ENCODE measurements around the gene PLEKHA4.
"Not testable (repeated sequence)": the region's sequence is repeated elsewhere in the genome, so short reads cannot be mapped to it uniquely, and the experiment has no call there.

PLEKHA4 gene

DNA sequence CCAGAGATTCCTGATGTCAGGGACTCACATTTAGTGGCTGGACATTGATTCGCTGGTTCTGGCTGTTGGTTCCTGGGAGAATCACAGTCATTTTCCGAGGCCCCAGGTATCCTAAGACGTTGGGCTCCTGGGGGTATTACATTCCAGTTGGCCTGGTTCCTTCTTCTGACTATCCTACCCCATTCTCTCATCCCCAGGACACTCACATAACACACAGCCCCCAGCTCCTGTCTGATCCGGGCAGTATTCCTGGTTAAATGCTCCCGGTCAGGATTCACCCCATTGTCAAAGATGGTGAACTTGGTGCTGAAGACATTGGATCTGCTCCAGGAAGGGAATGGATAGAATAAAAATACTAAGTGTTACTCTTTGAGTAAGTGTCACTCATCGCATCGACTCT lies 15.3 kb upstream of the PLEKHA4 start:
- no peak for DNase-seq

DNA sequence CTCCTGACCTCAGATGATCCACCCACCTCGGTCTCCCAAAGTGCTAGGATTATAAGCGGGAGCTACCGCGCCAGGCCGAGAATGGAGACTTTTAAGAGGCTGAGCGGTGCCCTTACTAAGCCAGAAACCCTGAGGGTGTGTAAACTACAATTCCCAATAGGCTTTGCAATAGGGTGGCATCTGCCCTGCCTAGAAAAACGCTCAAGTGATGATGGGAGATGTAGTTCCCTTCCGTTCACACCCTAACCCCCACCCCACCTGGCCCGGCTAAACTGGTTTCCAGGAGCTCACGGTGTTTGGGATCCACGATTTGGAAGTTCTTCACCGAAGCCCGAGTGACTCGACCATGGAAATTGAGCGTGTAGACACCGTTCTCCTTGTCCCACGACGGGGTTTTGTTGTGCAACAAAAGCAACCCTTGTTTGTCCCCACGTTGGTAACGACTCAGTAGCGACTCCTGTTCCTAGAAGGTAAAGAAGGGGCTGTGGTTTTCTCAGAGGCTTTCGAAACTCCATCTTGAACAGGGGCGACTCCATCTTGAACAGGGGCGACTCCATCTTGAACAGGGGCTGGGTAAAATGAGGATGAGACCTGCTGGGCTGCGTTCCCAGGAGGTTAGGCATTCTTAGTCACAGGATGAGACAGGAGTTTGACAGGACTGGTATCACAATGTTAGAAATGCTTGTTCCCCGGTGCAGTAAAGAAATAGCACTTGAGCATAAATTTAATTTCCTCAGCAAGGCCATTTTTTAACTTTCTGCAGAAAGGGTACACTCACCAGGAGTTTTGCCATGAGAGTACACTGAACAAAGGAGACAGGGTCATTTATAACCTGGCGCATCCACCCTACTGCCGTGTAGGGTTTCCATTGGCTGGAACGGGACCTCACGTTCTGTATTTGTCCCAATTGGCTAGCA lies 13.6 kb upstream of the PLEKHA4 start:
- no peak for DNase-seq

DNA sequence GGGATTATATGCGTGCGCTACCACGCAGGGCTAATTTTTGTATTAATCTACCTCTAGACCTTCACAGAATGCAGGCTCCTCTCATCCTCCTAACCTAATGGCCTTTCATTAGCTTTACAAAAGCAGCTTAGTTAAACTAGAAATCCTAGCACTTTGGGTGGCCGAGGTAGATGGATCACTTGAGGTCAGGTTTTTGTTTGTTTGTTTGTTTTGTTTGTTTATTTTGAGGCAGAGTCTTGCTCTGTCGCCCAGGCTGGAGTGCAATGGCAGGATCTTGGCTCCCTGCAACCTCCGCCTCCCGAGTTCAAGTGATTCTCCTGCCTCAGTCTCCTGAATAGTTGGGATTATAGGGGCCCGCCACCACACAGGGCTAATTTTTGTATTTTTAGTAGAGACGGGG lies 11.3 kb upstream of the PLEKHA4 start:
- not testable (repeated sequence) for DNase-seq

DNA sequence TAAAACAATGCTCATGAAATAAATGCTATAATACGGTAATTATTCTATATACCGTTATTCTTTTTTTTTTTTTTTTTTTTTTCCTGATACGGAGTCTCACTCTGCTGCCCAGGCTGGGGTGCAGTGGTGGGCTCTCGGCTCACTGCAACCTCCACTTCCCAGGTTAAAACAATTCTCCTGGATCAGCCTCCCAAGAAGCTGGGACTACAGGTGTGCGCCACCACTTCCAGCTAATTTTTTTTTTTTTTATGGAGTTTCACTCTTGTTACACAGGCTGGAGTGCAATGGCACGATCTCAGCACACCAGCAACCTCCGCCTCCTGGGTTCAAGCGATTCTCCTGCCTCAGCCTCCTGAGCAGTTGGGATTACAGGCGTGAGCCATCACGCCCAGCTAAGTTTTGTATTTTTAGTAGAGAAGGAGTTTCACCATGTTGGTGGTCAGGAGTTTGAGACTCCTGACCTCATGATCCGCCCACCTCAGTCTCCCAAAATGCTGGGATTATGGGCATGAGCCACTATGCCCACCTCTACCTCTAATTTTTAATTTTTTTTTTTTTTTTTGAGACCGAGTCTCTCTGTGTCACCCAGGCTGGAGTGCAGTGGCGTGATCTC lies 10.7 kb upstream of the PLEKHA4 start:
- DNase-seq: no peak

DNA sequence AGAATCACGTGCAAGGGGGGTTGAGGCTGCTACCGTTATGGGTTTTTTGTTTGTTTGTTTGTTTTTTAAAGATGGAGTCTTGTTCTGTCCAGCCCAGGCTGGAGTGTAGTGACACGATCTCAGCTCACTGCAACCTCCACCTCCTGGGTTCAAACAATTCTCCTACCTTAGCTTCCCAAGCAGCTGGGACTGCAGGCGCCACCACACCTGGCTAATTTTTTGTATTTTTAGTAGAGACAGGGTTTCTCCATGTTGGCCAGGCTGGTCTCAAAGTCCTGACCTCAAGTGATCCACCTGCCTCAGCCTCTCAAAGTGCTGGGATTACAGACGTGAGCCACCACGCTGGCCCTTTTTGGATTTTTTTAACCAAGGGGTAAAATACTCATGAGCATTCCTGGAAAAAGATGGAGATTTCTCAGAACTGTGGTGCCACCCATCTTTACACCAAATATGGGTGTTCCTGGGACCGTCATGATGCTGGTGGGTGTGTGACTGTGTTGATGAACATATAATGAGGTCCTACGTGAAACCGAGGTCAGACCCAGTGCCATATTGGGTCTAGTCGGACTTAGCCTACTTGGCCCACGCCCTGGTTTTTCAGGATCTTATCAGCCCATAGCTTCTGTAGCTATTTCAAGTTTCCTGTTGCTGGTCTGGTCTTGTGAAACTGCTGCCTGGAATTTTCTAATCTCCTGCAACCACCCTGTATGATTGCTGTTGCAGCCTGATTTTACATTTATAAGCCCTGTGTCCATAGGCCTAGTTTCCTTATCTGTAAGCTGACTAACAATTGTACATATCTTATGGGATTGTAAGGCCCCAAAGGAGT lies 10.0 kb upstream of the PLEKHA4 start:
- DNase-seq: no peak

DNA sequence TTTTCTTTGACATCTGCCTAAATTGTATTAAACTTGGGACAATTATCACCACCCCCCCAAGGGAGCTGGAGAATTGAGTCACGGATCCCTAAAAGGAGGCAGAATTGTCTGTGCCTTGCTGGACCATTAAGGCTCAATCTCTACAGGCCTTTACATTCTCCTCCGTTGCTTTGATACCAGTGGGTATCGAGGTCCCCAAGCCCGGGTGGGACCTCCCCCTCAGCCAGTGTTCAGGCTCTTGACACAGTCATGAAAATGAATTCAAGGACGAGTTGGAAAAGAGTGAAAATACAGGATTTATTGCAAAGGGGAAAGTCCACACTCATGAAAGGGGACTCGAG lies 9.4 kb upstream of the PLEKHA4 start:
- no peak for DNase-seq

DNA sequence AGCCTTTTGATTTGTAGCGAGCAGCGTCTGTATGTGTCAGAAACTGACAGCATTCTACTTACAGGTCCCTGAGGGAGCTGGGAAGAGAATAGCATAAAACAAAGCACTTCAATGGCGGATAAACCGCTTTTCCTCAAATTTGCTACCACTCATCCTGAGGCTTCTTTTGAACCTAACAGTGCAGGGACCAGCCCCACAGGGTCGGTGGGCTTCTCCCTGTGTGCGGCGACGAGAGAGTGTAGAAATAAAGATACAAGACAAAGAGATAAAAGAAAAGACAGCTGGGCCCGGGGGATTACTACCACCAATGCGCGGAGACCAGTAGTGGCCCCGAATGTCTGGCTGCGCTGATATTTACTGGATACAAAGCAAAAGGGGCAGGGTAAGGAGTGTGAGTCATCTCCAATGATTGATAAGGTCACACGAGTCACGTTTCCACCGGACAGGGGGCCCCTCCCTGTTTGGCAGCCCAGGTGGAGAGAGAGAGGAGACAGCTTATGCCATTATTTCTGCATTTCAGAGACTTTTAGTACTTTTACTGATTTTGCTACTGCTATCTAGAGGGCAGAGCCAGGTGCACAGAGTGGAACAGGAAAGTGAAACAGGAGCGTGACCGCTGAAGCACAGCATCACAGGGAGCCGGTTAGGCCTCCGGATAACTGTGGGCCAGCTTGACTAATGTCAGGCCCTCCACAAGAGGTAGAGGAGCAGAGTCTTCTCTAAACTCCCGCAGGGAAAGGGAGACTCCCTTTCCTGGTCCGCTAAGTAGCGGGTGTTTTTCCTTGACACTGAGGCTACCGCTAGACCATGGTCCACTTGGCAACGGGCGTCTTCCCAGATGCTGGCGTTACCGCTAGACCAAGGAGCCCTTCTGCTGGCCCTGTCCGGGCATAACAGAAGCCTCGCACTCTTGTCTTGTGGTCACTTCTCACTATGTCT lies 7.9 kb upstream of the PLEKHA4 start:
- peak; percentile 35 for DNase-seq

DNA sequence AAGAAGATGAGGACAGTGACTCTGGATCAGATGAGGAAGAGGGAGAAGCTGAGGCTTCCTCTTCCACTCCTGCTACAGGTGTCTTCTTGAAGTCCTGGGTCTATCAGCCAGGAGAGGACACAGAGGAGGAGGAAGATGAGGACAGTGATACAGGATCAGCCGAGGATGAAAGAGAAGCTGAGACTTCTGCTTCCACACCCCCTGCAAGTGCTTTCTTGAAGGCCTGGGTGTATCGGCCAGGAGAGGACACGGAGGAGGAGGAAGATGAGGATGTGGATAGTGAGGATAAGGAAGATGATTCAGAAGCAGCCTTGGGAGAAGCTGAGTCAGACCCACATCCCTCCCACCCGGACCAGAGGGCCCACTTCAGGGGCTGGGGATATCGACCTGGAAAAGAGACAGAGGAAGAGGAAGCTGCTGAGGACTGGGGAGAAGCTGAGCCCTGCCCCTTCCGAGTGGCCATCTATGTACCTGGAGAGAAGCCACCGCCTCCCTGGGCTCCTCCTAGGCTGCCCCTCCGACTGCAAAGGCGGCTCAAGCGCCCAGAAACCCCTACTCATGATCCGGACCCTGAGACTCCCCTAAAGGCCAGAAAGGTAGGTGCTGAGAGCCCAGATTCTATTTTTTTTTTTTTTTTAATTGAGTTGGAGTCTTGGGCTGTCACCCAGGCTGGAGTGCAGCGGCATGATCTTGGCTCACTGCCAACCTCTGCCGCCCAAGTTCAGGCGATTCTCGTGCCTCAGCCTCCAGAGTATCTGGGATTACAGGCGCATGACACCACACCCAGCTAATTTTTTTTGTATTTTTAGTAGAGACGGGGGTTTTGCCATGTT lies 6.1 kb upstream of the PLEKHA4 start:
- no peak for DNase-seq

DNA sequence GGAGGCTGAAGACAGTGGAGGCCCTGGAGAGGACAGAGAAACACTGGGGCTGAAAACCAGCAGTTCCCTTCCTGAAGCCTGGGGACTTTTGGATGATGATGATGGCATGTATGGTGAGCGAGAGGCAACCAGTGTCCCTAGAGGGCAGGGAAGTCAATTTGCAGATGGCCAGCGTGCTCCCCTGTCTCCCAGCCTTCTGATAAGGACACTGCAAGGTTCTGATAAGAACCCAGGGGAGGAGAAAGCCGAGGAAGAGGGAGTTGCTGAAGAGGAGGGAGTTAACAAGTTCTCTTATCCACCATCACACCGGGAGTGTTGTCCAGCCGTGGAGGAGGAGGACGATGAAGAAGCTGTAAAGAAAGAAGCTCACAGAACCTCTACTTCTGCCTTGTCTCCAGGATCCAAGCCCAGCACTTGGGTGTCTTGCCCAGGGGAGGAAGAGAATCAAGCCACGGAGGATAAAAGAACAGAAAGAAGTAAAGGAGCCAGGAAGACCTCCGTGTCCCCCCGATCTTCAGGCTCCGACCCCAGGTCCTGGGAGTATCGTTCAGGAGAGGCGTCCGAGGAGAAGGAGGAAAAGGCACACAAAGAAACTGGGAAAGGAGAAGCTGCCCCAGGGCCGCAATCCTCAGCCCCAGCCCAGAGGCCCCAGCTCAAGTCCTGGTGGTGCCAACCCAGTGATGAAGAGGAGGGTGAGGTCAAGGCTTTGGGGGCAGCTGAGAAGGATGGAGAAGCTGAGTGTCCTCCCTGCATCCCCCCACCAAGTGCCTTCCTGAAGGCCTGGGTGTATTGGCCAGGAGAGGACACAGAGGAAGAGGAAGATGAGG lies 5.3 kb upstream of the PLEKHA4 start:
- no peak for DNase-seq

DNA sequence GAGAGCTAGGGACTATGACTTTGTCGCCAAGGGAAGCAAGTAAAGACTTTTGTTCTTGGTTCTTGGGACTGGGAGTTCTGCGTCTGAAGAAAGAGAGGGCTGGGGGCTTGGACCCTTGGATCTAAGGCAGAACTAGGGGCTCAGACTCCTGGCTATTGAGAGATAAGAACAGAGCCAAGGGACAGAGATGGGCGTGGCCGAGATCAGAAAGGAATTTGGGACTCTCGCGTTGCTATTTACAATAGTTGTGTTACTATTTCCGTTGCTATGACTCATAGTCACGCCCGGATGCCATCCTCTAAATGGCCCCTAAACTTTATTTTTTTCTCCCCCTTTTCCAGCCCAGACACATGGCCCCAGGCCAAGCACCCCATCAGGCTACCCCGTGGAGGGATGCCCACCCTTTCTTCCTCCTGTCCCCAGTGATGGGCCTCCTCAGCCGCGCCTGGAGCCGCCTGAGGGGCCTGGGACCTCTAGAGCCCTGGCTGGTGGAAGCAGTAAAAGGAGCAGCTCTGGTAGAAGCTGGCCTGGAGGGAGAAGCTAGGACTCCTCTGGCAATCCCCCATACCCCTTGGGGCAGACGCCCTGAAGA lies 4.6 kb upstream of the PLEKHA4 start:
- DNase-seq: peak; percentile 66 to 72

DNA sequence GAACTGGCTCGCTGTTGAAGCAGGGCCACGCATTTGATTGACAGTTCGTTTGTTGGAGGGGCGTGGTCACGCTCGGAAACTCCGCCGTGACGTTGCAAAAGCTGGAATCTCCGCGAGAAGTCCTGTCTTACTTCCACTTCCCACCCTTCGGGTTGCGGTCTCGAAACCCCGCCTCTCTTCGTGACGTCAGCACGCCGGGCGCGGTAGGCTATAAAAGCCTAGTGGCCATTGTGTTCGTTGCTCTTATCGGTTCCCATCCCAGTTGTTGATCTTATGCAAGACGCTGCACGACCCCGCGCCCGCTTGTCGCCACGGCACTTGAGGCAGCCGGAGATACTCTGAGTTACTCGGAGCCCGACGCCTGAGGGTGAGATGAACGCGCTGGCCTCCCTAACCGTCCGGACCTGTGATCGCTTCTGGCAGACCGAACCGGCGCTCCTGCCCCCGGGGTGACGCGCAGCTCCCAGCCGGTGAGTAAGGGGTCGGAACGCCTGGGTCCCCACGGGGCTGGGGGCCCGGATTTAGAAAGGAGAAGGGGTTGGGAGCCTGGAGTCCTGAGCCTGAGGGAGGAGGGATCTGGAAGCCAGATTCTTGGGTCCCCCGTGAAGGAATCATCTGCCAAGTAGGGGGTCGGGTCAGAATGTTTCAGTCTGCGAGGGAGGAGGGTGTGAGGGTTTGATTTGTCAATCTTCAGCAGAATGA lies 3.9 kb upstream of the PLEKHA4 start, which contains the start of gene PPP1R15A:
TSS of gene PPP1R15A (plus strand) at position 240 of the 702 bp plus-strand sequence. CDS start 813 bp downstream, outside the sequence.
- peak; percentile 98 to 99 for DNase-seq

DNA sequence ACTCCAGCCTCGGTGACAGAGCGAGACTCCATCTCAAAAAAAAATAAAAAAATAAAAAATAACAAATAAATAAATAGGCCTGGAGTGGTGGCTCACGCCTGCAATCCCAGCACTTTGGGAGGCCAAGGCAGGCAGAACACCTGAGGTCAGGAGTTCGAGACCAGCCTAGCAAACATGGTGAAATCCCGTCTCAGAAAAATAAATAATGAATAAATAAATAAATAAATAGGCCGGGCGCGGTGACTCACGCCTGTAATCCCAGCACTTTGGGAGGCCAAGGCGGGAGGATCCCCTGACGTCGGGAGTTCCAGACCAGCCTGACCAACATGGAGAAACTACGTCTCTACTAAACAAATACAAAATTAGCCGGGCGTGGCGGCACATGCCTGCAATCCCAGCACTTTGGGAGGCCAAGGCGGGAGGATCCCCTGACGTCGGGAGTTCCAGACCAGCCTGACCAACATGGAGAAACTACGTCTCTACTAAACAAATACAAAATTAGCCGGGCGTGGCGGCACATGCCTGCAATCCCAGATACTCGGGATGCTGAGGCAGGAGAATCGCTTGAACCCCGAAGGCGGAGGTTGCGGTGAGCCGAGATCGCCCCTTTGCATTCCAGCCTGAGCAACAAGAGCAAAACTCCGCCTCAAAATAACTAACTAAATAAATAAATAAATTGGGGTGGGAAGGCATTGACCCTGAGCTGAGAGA lies 3.2 kb upstream of the PLEKHA4 start:
- not testable (repeated sequence) for DNase-seq

DNA sequence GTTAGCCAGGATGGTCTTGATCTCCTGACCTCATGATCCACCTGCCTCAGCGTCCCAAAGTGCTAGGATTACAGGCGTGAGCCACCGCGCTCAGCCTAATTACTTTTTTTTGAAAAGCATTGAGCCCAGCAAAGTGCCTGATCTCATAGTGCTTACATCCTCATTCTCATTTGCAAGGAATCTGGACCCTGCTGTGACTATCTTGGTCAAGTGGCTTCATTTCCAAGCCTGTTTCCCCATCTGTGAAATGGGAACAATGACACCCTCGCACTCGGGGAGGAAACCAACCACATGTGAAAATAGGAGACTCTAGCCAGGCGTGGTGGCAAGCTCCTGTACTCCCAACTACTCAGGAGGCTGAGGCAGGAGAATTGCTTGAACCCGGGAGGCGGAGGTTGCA lies 1.6 kb upstream of the PLEKHA4 start:
- no peak for DNase-seq

DNA sequence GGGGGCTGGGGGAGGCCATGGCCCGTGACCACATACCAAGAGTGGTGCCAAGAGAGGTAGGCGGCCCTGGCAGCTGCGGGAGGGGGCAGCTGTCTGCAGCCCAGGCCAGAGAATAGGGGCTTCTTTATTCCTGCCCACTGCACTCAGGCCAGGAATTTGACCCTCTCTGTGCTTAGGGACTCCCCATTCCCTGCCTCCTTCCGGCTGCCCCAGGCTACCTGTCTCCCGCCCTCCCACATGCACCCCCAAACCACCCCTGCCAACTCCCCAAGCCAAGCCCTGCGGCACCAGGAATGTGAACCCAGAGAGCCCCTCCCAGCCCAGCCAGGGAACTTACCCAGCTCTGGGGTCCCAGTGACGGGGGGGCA lies 687 bp downstream of the PLEKHA4 start:
- DNase-seq: no peak

DNA sequence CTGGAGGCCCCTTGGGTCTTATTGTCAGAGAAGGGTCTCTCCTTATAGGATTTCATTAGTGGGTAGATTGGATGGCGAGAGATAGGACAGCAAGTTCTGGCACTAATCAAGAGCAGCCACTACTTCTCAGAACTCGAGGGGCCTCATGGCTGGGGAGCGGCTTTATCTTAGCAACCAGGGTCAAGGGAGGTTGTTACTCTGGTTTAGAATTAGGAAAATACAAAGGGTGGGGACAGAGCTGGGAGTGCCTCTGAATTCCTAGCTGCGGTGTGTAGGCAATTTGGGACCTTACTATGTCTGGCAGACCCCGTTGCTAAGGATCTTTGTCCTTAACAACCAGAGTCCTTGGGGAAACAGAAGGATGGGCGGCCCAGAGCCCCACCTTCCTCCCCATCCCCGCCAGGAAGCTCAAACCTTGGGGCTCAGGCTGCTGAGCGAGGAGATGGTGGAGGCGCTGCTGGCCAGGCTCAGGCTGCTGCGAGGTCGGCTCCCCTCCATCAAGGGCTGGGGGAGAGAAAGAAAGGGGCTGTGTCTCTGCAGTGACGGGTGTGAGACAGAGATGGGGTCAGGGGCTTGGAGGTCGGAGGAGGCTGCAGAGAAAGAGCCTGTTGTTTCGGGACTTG lies 1.2 kb downstream of the PLEKHA4 start:
- DNase-seq: no peak

DNA sequence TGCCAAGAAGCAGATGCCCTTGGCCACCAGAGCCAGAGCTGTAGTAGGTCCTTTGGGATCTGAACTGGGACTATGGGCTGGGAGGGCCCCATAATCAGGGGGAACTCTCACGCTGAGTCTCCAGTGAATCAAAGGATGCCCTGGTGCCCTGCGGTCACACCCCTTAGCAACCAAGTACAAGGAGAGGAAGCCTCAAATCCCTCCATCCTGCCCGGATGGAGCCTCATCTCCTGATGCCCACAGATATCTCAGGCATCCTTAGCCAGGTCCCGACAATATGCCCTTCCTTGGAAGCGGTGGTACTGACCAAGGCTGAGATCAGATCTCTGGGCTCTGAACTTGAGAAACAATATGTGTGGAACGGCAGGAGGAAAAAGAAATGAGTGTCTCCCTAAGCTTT lies 1.7 kb downstream of the PLEKHA4 start:
- no peak for DNase-seq

DNA sequence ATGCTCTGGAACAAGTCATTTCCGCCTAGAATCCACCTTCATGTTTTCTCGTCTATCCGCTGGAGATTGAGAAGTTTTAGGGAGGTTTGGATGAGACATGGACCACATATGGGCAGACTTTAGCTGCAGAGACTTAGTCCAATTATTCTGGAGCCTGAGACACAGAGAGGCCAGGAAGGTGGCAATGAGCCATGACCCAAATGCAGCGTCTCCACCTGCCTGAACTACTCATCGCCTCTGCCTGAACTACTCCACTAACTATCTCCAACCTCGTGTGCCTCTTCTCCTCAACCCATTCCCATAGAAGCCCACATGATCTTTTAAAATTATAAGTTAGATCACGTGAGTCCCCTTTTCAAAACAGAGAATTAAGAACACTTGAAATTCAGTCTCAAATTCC lies 5.6 kb downstream of the PLEKHA4 start:
- no peak for DNase-seq

DNA sequence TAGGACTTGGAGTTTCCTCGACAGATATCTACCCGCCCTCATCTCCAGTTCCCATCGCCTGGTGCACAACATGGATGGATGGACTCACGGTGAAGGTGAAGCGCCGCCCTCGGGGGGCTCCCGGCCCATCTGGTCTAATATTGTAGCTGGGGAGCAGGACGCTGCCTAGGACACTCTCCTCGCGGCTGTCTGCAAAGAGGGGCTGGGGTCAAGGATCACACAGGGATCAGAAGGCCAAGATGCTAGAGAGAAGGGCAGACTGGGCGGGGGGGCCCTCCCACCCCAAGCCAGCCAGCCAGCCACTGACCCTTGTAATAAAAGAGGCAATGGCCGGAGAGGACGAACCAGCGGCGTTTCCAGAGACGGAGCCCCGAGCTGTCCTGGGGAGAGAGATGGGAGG lies 7.1 kb downstream of the PLEKHA4 start:
- DNase-seq: no peak
